ACC112 (cell line): Measurements from ENCODE around the gene RELN.
"Not testable (repeated sequence)": the region's sequence is repeated elsewhere in the genome, so short reads cannot be mapped to it uniquely, and the experiment has no call there.

ENCODE experiments used
- H2AFZ ChIP-seq: fragments of 200-600 bp; sonication (generic); one replicate; pipeline ENCODE4 v1.6.0; 2017; ENCODE audit warnings: antibody characterized with exemption, low read length; ENCODE audit not compliant: unreplicated experiment
- H3K27ac ChIP-seq: fragments of 200-600 bp; sonication (generic); 2 replicates; pipeline ENCODE4 v1.5.1; 2014; ENCODE audit warnings: low read depth, mild to moderate bottlenecking, antibody characterized with exemption, low read length, moderate library complexity
- H3K27me3 ChIP-seq: fragments of 200-600 bp; sonication (generic); 2 replicates; pipeline ENCODE4 v1.6.1; 2014; ENCODE audit warnings: mild to moderate bottlenecking, antibody characterized with exemption, low read length, moderate library complexity, mixed read lengths; ENCODE audit not compliant: insufficient read depth
- H3K36me3 ChIP-seq: fragments of 200-600 bp; sonication (generic); 2 replicates; pipeline ENCODE4 v1.6.1; 2016; ENCODE audit warnings: mild to moderate bottlenecking, antibody characterized with exemption, low read length, moderate library complexity, mixed read lengths; ENCODE audit not compliant: insufficient read depth
- H3K4me1 ChIP-seq: fragments of 200-600 bp; sonication (generic); one replicate; pipeline ENCODE4 v1.6.1; 2016; ENCODE audit warnings: low read length, mixed read lengths; ENCODE audit not compliant: insufficient read depth, unreplicated experiment, control insufficient read depth
- H3K4me3 ChIP-seq: fragments of 200-600 bp; sonication (generic); 2 replicates; pipeline ENCODE4 v1.5.1; 2014; ENCODE audit warnings: mild to moderate bottlenecking, low read depth, low read length
- H3K79me2 ChIP-seq: fragments of 200-600 bp; sonication (generic); one replicate; pipeline ENCODE4 v1.6.0; 2016; ENCODE audit warnings: low read length; ENCODE audit not compliant: control insufficient read depth, unreplicated experiment, insufficient read depth

The RELN gene

GRCh38 chr7:103504505-103505135, 484.8 kb downstream of the RELN start:
- no peak overlapping the region for H2AFZ ChIP-seq

GRCh38 chr7:103501206-103501605, 488.3 kb downstream of the RELN start:
- H3K27me3 ChIP-seq: no peaks in the 10 kb centered on the region
- no peak overlapping the region for H2AFZ ChIP-seq
- no peaks in the 10 kb centered on the region for H3K36me3 ChIP-seq
- no peak overlapping the region for H3K4me3 ChIP-seq
- H3K4me1 ChIP-seq: peaks cover 12% of the 10 kb centered on the region
- H3K79me2 ChIP-seq: no peaks in the 10 kb centered on the region
- no peak overlapping the region for H3K27ac ChIP-seq

More at GRCh38 chr7:103504505-103505135, 484.8 kb downstream of the RELN start:
- H3K27me3 ChIP-seq: no peaks in the 10 kb centered on the region
- H3K36me3 ChIP-seq: no peaks in the 10 kb centered on the region
- H3K4me1 ChIP-seq: peaks cover 9% of the 10 kb centered on the region
- no peak overlapping the region for H3K27ac ChIP-seq
- H3K4me3 ChIP-seq: no peak overlapping the region
- no peaks in the 10 kb centered on the region for H3K79me2 ChIP-seq

GRCh38 chr7:103499976-103500375, 489.5 kb downstream of the RELN start:
- no peak overlapping the region for H3K27ac ChIP-seq
- peaks cover 12% of the 10 kb centered on the region for H3K4me1 ChIP-seq
- H3K4me3 ChIP-seq: no peak overlapping the region
- H2AFZ ChIP-seq: no peak overlapping the region
- no peaks in the 10 kb centered on the region for H3K79me2 ChIP-seq
- H3K36me3 ChIP-seq: no peaks in the 10 kb centered on the region
- no peaks in the 10 kb centered on the region for H3K27me3 ChIP-seq

- H3K27ac ChIP-seq: no peak overlapping the region
- H3K4me3 ChIP-seq: no peak overlapping the region
- no peaks in the 10 kb centered on the region for H3K79me2 ChIP-seq
- no peaks in the 10 kb centered on the region for H3K36me3 ChIP-seq
- H2AFZ ChIP-seq: no peak overlapping the region
- 0 out of 2 replicates have a peak, but pooled peaks cover 3% of the 10 kb centered on the region for H3K27me3 ChIP-seq
- no peaks in the 10 kb centered on the region for H3K4me1 ChIP-seq
Observed at GRCh38 chr7:103487419-103487818, 502.0 kb downstream of the RELN start.

GRCh38 chr7:103486873-103487272, 502.6 kb downstream of the RELN start:
- H3K79me2 ChIP-seq, H3K27ac ChIP-seq, H3K27me3 ChIP-seq, H2AFZ ChIP-seq, H3K4me3 ChIP-seq, H3K36me3 ChIP-seq, H3K4me1 ChIP-seq: not testable (repeated sequence)

- no peaks in the 10 kb centered on the region for H3K36me3 ChIP-seq
- peaks cover 6% of the 10 kb centered on the region; the same call in 1 of the 2 replicates for H3K27me3 ChIP-seq
- no peak overlapping the region for H3K27ac ChIP-seq
- H3K4me1 ChIP-seq: no peaks in the 10 kb centered on the region
- no peaks in the 10 kb centered on the region for H3K79me2 ChIP-seq
- no peak overlapping the region for H3K4me3 ChIP-seq
- no peak overlapping the region for H2AFZ ChIP-seq
Observed at GRCh38 chr7:103480771-103481170, 508.7 kb downstream of the RELN start.

- Histone ChIP-seq H3K4me3 (no peak overlapping the region), H3K36me3 (no peaks in the 10 kb centered on the region), H3K79me2 (no peaks in the 10 kb centered on the region), H3K27me3 (no peaks in the 10 kb centered on the region), H2AFZ (no peak overlapping the region), H3K4me1 (no peaks in the 10 kb centered on the region), H3K27ac (no peak overlapping the region)
Observed at GRCh38 chr7:103474956-103475355, 514.5 kb downstream of the RELN start.

- H3K27me3 ChIP-seq: peaks cover 3% of the 10 kb centered on the region; the same call in 1 of the 2 replicates
- H3K27ac ChIP-seq: no peak overlapping the region
- no peaks in the 10 kb centered on the region for H3K36me3 ChIP-seq
- no peak overlapping the region for H3K4me3 ChIP-seq
- no peak overlapping the region for H2AFZ ChIP-seq
- H3K79me2 ChIP-seq: no peaks in the 10 kb centered on the region
- H3K4me1 ChIP-seq: no peaks in the 10 kb centered on the region
Observed at GRCh38 chr7:103469095-103469948, 520.1 kb downstream of the RELN start.

GRCh38 chr7:103466814-103467213, 522.6 kb downstream of the RELN start:
- H3K79me2 ChIP-seq: no peaks in the 10 kb centered on the region
- H2AFZ ChIP-seq: no peak overlapping the region
- H3K36me3 ChIP-seq: no peaks in the 10 kb centered on the region
- no peak overlapping the region for H3K27ac ChIP-seq
- H3K4me3 ChIP-seq: no peak overlapping the region
- H3K27me3 ChIP-seq: peaks cover 19% of the 10 kb centered on the region; the same call in 1 of the 2 replicates
- no peaks in the 10 kb centered on the region for H3K4me1 ChIP-seq

GRCh38 chr7:103462358-103462757, 527.1 kb downstream of the RELN start:
- Histone ChIP-seq H3K79me2 (no peaks in the 10 kb centered on the region), H2AFZ (no peak overlapping the region)

More at GRCh38 chr7:103462358-103462757, 527.1 kb downstream of the RELN start:
- Histone ChIP-seq H3K4me3 (no peak overlapping the region), H3K27me3 (peaks cover 39% of the 10 kb centered on the region), H3K36me3 (no peaks in the 10 kb centered on the region), H3K4me1 (no peaks in the 10 kb centered on the region), H3K27ac (no peak overlapping the region)
